Endothelial cell of umbilical vein (primary cell): ENCODE measurements around the gene CFAP300.

Source experiments
- EZH2 ChIP-seq: IDR thresholded peaks from 2 replicates; pipeline ENCODE4 v1.6.1; 2012; ENCODE audit warnings: borderline replicate concordance, low read depth, mild to moderate bottlenecking, moderate library complexity, low read length, inconsistent platforms; ENCODE audit not compliant: severe bottlenecking
- JUN ChIP-seq: IDR thresholded peaks from 2 replicates; pipeline ENCODE4 v1.6.1; 2011; ENCODE audit warnings: borderline replicate concordance, low read depth; ENCODE audit not compliant: insufficient read length, insufficient read depth
- MAX ChIP-seq: IDR thresholded peaks from 2 replicates; pipeline ENCODE4 v1.6.1; 2011; ENCODE audit not compliant: insufficient read depth, insufficient read length
- POLR2A ChIP-seq: IDR thresholded peaks from 2 replicates; pipeline ENCODE4 v1.6.1; 2012; ENCODE audit warnings: low read depth, mild to moderate bottlenecking, control low read depth, low read length
- POLR2AphosphoS5 ChIP-seq: IDR thresholded peaks from 2 replicates; pipeline ENCODE4 v1.6.1; 2012; ENCODE audit warnings: low read depth, mild to moderate bottlenecking, control low read depth, low read length, moderate library complexity; ENCODE audit not compliant: insufficient read depth
- TF ChIP-seq, protein P1 (sequence below), 2 donors: IDR thresholded peaks; 1 replicate in 1 of 2; 2 replicates in 1 of 2; pipeline ENCODE4 v1.5.1; 2011; ENCODE audit warnings: low read length in 2 of 2, mild to moderate bottlenecking in 2 of 2, moderate library complexity in 2 of 2, control low read depth in 1 of 2, inconsistent platforms in 1 of 2, low read depth in 1 of 2; ENCODE audit not compliant: insufficient read depth in 1 of 2; ENCODE audit errors: extremely low read depth in 1 of 2

DNA sequence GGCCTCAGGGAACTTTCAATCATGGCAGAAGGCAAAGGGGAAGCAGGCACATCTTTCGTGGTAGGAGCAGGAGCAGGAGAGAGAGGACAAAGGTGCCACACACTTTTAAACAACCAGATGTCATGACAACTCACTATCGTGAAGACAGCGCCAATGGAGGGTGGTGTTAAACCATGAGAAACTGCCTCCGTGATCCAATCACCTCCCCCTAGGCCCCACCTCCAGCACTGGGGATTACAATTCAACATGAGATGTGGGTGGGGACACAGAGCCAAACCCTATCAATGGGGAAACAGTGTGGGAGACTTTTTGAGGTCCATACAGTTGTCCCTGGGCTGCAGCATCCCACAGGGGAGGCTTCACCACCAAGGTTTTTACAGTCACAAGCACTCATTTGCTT lies 41.9 kb upstream of the CFAP300 start:
- TF ChIP-seq POLR2AphosphoS5 (no peak), EZH2 (no peak), POLR2A (no peak), JUN (no peak), MAX (no peak)
- TF ChIP-seq, protein P1, sequence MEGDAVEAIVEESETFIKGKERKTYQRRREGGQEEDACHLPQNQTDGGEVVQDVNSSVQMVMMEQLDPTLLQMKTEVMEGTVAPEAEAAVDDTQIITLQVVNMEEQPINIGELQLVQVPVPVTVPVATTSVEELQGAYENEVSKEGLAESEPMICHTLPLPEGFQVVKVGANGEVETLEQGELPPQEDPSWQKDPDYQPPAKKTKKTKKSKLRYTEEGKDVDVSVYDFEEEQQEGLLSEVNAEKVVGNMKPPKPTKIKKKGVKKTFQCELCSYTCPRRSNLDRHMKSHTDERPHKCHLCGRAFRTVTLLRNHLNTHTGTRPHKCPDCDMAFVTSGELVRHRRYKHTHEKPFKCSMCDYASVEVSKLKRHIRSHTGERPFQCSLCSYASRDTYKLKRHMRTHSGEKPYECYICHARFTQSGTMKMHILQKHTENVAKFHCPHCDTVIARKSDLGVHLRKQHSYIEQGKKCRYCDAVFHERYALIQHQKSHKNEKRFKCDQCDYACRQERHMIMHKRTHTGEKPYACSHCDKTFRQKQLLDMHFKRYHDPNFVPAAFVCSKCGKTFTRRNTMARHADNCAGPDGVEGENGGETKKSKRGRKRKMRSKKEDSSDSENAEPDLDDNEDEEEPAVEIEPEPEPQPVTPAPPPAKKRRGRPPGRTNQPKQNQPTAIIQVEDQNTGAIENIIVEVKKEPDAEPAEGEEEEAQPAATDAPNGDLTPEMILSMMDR (IDR thresholded peaks at IDR 0.05; ENCODE audit: extremely low read depth in 1 of 2, insufficient read depth in 1 of 2, low read depth in 1 of 2, low read length in 2 of 2): no peak
